NCI-H2171 (cell line): ENCODE results near the gene FBXW8.

Experiments used
- DNase-seq: peaks from one replicate; lab custom pipeline; 2025; lab: John Stamatoyannopoulos, UW

The FBXW8 gene, protein sequence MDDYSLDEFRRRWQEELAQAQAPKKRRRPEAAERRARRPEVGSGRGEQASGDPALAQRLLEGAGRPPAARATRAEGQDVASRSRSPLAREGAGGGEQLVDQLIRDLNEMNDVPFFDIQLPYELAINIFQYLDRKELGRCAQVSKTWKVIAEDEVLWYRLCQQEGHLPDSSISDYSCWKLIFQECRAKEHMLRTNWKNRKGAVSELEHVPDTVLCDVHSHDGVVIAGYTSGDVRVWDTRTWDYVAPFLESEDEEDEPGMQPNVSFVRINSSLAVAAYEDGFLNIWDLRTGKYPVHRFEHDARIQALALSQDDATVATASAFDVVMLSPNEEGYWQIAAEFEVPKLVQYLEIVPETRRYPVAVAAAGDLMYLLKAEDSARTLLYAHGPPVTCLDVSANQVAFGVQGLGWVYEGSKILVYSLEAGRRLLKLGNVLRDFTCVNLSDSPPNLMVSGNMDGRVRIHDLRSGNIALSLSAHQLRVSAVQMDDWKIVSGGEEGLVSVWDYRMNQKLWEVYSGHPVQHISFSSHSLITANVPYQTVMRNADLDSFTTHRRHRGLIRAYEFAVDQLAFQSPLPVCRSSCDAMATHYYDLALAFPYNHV

GRCh38 chr12:116910645-116911451, at the start of gene FBXW8:
FBXW8 (plus strand) TSS chr12:116910950; CDS start chr12:116911038, 88 bp downstream.
- DNase-seq: peak; percentile 74

DNA sequence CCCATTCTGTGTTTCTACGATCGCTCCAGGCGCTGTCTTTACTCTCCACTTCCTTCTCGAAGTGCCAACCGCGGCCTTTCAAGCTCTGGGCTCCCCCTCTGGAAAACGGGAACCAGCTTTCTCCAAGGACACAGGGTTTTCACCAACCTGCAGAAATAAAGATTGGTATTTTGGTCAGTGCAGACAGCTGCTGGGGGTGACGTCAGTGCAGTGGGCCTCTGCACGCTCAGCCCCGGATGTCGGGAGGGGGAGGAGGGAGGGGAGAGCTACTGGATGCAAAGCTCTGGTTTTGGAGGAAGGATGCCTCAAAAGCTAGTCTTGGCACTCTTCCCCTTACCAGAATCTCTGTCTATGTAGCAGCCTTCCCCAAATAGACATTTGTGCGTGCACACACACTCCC, 49.4 kb upstream of the FBXW8 start:
- DNase-seq: no peak

- no peak for DNase-seq
Observed at GRCh38 chr12:116862167-116862566, 48.6 kb upstream of the FBXW8 start.

- no peak for DNase-seq
Observed at GRCh38 chr12:116863275-116863767, 47.4 kb upstream of the FBXW8 start.

GRCh38 chr12:116864371-116865160, 46.2 kb upstream of the FBXW8 start:
- no peak for DNase-seq

DNA sequence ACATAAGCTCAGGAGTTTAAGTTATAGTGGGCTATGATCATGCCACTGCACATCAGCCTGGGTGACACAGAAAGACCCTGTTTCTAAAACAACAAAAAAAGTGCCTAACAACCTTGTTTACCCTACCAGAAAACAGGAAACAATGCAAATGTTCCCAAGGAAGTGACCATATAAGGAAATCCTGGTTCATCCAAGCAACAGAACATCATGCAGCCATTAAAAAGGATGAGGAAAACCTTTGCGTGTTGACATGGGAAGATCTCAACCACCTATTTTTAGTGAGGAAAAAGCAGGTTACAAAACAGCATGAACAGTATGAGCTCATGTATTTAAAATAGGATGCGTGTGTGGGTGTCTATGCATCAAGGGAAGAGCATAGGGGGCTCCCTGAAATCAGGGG, 43.2 kb upstream of the FBXW8 start:
- no peak for DNase-seq

DNA sequence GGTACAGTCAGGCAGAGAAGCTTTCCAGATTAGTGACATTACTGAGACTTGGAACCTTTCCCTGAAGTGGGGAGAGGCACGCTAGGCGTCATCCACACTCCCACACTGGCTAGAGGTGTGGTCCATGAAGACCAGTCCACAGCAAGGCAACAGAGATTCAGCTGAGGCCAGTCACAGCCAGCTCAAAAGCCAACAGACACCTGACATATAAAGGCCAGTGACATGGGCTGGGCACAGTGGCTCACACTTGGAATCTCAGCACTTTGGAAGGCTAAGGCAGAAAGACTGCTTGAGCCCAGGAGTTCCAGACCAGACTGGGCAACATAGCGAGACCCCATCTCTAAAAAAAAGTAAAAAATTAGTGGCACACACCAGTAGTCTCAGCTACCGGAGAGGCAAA, 40.4 kb upstream of the FBXW8 start:
- DNase-seq: no peak

GRCh38 chr12:116874324-116874995, 36.3 kb upstream of the FBXW8 start:
- DNase-seq: no peak

DNA sequence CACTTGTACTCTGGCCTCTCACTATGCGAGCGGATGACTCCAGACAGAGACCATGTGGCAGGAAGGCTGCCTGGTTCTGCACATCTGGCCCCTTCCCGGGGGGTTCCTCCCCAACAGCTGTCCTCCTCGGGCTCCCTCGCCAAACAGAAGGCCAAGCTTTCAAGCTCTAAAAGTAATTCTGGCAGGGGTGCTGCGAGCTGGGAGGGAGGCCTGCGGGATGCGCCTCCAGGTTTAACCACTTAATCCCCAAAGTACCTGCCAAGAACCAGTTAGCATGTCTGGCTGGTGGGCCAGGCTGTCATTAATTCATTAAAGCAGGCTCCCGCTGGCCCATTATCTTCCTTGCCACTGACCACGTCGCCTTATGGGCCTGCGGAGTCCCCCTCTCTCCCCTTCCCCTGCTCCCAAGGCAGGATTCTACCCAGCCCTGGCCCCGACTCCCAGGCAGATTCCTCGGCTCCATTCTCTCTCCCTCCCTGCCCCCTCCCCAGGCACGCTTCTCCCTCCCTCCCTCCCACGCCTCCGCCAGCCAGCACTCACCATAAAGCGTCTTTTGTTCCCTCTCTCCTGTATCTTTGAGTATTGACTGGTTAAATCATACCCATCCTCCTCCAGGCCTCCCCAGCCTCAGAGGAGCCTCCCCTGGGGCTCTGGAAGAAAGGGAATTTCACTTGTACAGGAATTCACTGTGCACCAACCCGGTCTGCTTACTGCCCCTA, 34.4 kb upstream of the FBXW8 start:
- peak; percentile 77 for DNase-seq

GRCh38 chr12:116878567-116879508, 31.9 kb upstream of the FBXW8 start:
- peak; percentile 13 for DNase-seq

GRCh38 chr12:116879509-116880212, 31.1 kb upstream of the FBXW8 start:
- no peak for DNase-seq

DNA sequence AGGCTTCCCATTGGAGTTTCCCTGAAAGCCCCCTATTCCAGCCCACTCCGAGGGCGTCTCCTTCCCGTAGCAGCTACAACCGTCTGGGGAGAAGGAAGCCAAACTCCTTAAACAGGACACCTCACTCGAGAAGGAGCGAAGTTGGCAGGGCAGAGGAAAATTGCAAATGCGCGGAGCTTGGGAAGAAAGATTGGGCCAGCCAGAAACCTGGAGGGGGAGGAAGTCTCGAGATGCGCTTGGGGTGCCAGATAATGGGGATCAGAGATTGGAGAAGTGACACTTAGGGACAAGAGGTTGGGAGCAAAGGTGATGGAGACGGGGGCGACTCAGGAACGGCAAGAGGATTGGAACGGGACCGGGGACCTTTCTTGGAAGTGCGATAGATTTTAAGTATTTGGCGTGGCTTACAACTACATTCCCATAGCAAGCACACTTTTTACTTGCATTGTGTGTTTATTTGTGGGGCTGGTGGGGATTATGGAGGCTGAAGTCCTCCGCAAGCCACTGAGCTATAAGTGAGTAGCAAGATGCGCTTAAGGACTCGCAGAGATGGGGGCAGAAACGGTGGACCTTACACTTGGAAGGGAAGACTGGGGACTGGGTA, 30.4 kb upstream of the FBXW8 start:
- no peak for DNase-seq

DNA sequence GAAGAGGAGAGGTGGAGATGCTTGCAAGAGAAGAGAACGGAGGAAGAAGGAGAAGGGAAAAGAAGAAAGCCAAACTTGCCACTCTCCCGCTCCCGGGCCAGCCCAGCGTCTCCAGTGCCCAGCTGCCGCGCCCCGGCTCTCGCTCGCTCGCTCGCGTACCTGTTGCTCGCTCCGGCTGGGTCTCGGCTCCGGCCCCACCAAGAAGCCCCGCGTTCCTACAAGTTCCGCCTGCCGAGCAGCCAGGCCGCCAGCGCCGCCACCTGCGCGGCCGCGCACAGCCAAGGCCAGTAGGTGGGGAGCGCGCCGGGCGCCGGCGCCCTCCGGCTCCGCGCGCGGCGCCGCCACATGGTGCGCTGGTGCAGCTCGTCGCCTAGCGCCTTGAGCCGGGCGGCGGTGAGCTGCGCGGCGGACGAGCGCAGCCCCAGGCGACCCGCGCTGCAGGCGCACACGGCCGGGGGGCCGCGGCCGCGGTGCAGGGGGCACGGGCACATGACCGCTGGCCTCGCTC, 29.9 kb upstream of the FBXW8 start:
- DNase-seq: peak; percentile 67

DNA sequence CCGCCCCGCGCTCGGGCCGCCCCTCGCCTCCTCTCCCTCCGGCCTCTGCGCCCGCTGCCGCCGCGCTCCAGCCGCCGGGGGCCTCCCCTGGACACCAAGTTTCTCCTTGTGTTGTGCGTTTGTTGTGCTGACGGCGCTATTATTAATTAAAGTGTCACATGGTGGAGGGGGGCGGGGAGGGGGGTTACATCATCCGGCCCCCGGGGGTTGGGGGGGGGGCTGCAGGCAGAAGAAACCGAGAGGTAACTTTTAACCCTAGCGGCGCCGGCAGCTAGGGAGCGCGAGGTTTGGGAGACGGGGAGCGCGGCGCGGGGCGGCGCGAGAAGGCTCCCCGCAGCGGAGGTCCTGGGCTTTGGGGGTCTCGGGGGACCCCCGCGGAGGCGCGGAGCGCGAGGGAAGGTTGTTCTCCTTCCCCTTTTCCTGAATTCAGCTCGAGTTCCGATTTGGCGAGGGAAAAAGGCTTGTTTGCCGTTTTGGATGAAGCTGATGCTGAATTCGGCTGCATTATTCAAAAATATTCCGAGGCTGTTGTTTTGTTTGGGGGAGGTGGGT, 29.3 kb upstream of the FBXW8 start, which contains the start of gene HRK:
Gene HRK, minus strand, starts transcription at position 117 of the 552 bp plus-strand sequence. CDS start 134 bp downstream, outside the sequence.
- DNase-seq: peak; percentile 43

- no peak for DNase-seq
Observed at GRCh38 chr12:116881877-116882507, 28.8 kb upstream of the FBXW8 start.

DNA sequence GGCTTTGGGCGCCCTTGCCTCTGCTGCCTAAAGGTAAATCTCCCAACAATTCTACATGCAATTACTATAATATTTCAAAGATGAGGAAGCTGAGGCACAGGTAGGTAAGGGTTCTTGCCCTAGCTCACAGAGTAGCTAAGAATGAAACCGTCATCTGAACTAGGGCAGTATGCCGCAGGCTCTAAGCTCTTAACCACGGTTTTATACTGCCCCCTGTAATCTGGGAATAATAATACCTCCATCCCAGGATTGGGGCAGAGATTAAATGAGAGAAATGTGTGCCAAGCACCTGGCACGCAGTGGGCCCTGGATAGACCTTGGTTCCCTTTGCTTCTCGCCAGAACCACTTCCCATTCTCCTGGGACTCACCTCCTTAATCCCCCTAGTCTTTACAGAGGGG, 28.0 kb upstream of the FBXW8 start:
- DNase-seq: no peak

DNA sequence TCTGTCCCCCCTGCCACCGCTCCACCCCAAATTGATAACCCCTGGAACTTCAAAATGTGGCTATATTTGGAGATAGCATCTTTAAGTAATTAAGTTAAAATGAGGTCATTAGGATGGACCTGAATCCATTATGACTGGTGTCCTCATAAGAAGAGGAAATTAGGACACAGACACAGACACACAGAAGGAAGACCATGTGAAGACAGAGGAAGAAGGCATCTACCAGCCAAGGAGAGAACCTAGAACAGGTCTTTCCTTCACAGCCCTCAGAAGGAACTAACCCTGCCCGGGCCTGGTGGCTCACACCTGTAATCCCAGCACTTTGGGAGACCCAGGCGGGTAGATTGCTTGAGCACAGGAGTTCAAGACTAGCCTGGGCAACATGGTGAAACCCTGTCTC, 25.9 kb upstream of the FBXW8 start:
- no peak for DNase-seq
